ENCODE data around the gene AP3D1.
A peak's percentile ranks its signal among the peaks of the same experiment; 100 is the strongest.
"Not testable (repeated sequence)": the region's sequence is repeated elsewhere in the genome, so short reads cannot be mapped to it uniquely, and the experiment has no call there.

AP3D1 gene

DNA sequence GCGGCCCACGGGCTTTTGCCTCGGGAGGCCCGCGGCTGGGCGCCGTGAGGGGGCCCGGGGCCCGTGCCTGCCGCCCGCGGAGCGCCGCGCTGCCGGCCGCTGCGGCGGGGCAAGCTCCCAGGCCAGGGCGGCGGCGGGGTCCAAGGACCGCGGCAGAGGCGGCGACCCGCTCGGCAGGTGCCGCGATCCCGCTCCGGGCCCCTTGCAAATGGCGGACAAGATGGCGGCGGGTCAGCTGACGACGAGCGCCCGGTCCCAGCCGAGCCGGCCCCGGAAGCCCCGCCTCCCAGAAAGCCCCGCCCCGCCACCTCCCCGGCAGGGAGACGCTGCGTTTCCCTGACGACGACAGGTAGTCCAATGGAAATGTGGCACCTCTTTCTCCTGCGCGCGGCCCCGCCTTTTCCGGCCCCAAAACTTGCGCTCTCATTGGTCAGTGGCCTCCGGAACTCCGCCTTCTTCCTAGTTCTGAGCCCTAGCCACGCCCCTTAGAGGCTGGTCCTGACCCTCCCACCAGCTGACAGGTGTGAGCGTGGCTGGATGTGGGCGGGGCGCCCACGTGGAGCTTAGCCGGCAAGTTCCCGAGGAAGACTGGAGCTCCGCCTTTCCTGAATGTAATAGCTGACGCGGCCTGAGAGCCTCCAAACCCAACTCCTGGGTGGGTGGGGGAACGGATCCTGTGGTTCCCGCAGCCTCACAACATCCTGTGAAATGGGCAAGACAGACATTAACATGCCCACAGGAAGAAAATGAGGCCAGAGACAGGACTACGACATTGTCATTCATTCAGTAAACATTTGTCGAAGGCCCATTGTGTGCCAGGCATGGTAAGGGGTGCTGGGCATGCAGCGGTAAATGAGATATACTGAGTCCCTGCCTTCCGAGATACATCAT, at the start of gene AP3D1:
TSS of gene AP3D1 (minus strand) at position 228 of the 891 bp plus-strand sequence. CDS start 232 bp downstream, outside the sequence.
- DNase-seq, result peak; percentile 96 to 97

DNA sequence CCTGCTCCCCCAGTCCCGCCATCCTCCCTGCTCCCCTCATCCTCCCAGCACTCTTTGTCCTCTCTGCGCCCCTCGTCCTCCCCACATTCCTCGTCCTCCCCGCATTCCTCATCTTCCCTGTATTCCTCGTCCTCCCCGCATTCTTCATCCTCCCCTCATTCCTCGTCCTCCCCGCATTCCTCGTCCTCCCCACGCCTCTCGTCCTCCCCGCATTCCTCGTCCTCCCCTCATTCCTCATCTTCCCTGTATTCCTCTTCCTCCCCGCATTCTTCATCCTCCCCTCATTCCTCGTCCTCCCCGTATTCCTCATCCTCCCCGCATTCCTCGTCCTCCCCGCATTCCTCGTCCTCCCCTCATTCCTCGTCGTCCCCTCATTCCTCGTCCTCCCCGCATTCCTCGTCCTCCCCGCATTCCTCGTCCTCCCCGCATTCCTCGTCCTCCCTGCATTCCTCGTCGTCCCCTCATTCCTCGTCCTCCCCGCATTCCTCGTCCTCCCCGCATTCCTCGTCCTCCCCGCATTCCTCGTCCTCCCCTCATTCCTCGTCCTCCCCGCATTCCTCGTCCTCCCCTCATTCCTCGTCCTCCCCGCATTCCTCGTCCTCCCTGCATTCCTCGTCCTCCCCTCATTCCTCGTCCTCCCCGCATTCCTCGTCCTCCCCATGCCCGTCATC, 49.4 kb upstream of the AP3D1 start:
- DNase-seq, result not testable (repeated sequence)

DNA sequence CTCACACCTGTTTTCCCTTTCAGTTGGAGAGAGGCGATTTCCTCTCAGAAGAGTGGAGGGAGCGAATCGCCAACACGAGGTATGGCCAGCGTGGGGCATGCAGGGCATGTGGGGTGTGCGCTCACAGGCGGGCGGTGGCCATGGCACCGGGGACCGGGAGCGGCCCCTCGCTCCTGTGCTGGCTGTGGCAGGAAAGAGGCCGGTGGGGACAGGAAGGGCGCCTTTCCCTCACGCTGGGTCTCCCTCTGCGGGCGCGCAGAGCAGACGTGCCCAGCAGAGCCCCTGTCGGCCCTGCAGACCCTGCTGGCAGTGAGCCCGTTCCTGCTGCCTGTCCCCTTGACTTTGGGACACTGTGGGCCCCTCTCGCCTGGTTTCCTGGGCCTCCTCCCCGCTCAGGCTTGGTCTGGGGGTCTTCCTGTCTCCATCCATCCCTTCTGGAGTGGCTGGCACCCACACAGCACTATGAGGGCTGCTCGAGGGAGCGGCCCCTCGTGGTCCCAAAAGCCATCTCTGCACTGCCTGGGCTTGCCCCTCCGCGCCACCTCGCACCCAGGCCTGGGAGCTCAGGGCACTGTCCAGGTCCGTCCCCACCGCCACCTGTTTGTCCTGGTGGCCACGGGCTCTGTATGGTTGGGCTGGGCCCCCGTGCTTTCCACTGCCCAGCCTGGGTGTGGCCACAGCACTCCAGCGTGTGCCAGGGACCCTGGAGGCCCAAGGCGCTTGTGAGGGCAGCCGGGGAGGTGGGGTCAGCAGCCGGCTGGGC, 48.7 kb upstream of the AP3D1 start:
- DNase-seq, result no peak

DNA sequence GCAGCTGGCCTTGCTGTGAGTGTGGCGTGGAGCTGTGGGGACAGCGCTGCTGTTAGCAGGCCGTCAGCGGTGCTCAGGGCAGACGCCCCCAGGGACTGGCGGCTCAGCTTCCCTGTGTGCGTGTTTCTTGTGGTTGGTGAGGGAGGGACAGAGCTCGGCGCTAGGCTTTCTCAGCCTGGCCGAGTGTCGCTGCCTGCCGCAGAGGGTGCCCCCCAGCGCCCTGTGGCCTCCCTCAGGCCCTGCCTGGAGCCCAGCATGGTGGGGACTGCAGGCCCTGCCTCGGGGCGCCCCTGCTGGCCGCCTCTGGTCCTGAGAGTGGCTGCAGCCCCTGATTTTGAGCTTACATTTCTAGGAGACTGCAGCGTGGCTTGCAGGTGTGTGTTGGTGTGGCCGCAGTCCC, 47.8 kb upstream of the AP3D1 start:
- no peak for DNase-seq

DNA sequence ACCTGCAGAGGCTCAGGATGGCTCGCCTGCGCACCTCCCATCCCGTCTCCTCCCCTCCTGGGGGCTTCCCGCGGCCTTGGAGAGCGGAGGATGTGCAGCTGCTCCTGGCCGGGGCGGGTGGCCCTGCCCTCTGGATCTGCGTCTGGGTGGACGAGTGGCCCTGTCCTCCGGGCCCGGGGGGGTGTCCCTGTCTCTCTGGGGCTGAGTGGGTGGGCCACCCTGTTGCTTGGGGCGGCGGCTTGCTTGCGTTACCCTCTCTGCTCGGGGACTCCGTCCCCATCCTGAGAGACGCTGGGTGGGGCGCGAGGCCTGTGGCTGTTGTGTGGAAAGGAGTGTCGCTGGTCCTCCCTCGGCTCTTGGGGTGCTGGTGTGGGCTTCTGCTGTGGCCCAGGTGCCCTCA, 47.0 kb upstream of the AP3D1 start:
- no peak for DNase-seq

DNA sequence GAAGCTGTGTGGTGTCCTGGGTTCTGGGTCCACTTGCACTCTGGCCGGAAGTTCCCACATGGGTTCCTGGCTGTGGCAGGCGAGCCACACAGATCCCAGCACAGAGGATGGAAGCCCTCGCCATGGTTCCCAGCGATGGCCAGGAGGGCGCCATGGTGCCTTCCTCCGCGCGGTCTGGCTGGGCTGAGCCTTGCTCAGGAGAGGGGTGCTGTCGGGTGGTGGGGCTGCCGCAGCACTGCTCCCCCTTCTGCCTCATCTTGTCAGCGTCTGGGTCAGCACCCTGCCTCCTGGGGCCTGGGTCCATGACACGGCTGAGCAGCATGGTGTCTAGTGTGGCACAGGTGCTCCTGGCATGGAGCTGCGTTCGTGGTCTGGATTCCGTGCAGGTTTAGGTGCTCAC, 45.9 kb upstream of the AP3D1 start:
- DNase-seq, result no peak

DNA sequence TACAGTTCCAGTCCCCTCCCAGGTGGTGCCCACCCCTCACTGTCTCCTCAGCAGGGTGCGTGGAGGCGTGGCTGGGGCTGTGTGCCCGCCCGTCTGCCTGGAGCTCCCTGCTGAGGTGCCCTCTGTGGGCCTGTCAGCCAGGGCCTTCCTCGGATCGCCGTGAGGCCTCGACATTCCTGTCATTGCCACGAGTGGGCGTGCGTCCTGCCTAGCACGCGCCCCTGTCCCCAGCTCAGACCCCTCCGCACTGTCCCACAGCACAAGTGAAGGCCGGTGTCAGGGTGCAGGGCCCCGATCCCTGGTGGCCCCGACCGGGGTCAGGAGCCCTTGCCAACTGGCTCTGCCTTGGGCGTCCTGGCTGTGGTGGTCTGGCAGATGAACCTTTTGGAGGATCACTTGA, 44.5 kb upstream of the AP3D1 start:
- DNase-seq, result no peak

DNA sequence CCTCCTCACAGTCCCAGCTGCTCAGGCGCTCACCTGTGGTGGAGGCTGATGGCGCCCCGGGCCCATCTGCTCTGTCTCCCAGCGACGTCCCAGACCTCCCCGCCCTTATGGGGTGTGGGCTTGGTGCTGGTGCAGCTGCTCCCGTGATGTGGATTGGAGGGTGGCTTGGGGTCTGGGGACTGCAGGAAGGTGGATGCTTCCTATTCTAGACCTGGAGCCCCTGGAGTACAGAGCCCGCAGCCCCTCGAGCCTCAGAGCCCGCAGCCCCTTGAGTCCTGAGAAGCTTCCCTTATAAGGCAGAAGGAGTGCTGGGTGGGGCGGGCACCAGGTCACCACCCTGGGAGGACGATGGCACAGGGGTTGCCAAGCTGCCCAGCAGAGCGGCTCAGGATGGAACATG, 44.0 kb upstream of the AP3D1 start:
- DNase-seq, result no peak

DNA sequence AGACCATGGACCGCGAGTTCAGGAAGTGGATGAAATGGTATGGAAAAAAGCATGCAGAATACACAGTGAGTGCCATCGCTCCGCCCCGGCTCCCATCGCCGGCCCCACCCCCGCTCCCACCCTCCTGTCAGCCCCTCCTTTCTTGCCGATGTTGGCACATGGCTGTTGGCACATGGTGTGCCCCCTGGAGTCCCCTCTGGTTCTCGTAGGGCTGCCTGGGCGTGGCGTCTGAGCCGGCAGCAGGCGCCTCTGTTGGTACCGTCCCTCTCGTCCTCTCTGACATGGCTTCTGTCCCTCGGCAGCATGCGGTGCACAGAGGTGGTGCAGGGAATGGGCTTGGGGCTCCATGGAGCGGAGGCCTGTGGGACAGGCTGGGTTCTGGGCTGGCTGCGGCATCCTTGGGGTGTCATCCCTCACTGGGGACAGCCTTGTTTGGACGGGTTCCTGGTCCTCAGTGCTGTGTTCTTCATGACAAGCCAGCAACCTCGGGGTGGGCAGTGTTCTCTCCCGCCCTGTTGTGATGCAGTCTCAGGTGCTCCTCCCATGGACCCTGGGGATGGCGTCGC, 43.2 kb upstream of the AP3D1 start:
- no peak for DNase-seq

DNA sequence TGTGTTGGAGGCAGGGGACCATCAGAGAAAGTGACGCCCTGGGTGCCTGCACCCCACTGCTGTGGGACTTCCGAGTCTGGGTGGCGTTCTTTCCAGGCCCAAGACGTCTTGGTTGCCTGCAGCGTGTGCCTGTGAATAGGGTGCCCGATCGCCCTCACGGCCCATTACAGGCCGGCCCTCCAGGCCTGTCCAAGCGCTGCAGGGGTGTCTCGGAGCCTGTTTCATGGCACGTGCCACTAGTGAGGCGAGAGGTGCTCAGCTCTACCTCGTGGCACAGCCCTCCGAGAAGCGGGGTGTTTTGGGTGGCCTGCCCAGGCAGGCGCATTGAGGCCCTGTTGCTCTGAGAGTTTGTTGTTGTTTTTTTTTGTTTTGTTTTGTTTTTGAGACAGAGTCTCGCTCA, 42.4 kb upstream of the AP3D1 start:
- DNase-seq, result no peak

DNA sequence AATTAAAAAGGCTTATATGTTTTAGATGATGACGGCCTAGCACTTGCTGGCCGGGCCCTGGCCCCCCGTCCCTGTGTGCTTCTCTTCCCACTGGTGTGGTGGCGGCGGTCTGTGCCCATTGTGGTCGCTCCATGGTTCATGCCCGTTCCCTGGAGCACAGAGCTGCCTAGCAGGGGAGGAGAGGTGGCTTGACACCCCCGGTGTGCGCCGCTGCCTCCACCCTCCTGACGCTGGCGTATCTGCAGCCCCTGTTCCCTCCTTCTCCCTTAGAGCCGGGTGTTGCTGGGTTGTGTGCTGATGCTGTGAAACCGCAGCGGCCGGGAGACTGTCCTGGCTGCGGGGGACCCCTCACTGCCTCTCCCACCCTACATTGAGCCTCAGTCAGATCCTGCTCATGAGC, 41.5 kb upstream of the AP3D1 start:
- DNase-seq, result no peak

DNA sequence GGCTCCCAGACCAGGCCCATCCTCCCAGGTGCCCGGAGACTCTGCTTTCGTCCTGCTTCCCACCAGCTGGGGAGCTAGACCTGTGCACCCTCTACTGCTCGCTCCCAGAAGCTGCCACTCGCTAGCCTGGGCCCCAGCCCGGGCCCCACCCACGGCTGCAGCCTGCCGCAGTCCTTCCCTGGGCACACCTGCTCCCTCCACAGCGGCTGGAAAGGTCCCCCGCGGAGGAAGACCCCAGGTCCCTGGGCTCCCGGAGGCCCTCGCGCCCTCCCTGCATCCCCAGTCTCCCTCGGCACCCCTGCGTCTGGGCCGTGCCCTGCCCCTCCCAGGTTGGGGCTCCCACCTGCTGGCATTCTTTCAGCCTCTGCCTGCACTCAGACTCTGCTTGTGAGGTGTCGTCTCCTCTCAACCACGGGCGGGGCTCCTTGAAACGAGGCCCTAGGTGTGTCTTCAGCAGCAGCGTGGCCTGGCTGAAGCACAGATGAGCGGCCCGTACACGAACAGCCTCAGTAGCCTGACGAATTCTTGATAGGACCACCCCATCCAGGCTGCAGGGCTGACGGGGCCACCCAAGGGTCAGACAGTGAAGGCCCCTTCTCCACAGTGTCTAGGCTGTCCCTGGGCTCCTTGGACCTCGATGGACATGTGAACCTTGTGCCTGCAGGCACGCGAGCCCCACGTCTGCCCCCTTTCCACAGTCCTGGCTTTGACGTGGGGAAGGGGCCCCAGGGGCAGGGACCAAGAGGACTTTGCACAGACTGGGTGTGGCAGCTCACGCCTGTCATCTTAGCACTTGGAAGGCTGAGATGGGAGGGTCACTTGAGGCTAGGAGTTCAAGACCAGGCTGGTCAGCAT, 40.3 kb upstream of the AP3D1 start:
- no peak for DNase-seq

DNA sequence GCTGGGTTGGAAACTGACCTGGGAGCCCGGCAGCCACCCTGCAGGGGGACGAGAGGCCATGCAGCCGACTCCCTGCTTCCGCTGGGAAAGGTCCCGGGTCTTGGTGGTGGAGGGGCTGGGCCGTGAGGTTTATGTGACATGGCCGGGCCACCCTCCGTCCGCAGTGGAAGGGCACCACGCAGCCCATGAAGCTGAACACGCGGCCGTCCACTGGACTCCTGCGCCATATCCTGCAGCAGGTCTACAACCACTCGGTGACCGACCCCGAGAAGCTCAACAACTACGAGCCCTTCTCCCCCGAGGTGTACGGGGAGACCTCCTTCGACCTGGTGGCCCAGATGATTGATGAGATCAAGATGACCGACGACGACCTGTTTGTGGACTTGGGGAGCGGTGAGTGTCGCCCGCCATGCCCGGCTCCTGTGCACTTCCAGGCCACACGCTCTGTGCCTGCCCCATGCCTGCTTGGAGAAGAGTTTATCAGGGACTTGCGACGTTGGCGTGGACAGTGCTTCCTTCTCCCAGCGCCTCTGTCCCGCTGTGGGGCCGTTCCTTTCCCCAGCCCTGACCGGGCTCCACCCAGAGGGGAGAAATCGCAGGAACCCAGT, 39.6 kb upstream of the AP3D1 start:
- no peak for DNase-seq

DNA sequence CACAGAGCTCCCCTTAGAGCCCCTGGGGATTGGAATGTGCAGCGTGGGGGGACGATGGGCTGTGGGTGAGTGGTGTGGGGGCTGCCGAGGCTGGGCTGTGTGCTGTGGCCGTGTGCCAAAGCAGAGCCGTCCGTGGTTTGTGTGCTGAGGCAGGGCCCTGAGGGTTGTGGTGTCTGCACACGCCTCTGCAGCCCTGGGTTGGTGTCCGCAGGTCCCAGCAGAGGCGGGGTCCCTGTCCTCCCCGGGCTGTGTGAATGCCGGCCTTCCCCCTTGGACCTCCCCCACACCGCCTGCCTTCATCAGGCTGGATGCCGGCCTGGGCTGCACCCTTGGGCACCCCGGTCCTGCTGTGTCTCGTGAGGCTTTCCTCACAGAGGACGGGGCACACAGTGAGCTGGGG, 38.5 kb upstream of the AP3D1 start:
- no peak for DNase-seq

DNA sequence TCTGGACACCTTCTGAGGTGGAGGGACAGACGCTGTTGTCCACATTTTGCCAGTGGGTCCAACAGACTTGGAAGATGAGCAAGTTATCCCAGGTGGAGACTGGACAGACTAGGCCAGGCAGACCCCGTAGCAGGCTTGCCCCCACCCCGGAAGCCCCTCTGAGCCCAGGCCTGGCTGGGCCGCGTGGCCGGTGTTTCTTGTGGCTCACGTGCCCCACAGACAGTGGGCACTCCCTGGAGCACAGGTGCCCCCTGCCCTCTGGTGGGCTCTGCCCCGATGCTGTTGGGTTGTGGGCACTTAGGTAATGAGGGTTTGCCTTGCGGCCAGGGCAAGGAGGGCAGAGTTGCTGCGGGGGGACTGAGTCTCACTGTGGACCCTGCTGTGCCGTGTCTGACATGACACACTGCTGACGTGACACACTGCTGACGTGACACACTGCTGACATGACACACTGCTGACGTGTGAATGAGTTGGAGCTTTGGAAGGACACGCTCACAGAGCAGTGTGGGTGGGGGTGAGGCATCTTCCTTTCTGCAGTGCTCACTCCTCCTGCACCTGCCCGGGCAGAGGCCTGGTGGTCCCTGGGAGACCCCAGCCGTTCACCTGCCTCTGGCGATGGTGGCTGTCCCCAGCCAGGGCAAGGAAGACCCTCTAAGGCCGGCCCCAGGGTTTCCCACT, 37.5 kb upstream of the AP3D1 start:
- no peak for DNase-seq

DNA sequence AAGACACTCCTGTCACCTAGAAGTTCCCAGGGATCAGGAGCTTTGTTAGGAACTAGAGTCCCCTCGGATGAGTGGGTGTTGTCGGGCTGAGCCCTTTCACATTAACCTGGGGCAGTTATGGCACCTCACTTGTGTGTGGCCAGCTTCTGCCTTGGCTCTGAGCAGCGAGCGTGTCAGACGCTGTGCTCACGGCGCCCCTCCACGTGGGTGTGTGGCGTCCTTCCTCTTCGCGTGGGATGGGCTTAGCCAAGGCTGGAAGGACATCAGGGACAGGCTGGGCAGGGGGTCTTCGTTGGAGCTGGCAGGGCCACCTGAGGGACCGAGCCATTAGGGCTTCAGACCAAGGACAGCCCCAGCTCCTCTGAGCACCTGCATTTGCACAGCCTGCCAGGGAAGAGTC, 35.8 kb upstream of the AP3D1 start:
- DNase-seq, result no peak

DNA sequence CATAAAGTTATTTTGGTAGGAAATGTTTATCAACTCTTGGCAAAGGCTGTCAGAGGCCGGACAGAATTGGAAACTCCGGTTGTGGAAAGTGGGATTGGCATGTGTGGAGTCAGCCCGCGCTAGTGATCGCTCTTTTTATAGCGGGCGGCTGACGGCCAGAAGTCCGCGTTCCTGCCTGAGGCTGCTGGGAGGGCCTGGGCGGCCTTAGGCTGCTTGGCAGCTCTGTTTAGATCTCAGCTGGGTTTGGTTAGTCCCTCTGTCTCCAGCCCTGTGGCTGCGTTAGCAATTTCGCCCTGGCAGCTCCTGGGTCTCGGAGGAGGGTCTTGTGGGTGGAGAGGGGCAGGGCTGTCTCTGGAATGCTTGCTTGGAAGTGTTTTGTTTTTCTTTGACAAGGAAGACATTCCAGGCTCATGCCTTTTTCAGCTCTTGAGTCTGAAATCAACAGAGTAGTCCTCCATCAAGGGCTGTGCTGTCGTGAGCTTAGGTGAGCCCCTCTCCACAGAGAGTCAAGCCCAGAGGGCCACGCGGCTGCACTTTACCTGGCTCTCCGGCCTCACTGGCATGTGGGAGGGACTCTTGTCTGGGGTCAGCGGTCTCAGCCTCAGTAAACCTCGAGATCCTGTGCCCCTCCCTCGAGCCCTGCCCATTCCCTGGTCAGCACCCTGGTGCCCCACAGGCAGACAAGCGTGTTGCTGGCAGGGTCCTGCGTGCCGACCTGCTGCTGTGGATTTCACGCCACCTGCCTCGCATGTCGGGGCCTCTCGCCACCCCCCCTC, 34.9 kb upstream of the AP3D1 start:
- no peak for DNase-seq

DNA sequence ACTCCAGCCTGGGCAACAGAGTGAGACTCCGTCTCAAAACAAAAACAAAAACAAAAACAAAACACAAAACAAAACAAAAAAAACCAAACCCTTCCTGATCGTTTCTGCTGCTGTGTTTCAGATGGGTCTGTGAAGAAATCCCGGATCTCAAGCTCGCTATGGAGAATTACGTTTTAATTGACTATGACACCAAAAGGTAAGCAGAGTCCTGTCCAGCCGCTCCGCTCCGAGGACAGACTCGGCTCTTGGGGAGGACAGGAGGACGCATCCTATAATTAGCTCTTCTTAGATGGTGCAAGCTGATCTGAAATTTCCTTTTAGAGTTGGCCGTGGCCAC, 34.3 kb upstream of the AP3D1 start:
- DNase-seq, result no peak

DNA sequence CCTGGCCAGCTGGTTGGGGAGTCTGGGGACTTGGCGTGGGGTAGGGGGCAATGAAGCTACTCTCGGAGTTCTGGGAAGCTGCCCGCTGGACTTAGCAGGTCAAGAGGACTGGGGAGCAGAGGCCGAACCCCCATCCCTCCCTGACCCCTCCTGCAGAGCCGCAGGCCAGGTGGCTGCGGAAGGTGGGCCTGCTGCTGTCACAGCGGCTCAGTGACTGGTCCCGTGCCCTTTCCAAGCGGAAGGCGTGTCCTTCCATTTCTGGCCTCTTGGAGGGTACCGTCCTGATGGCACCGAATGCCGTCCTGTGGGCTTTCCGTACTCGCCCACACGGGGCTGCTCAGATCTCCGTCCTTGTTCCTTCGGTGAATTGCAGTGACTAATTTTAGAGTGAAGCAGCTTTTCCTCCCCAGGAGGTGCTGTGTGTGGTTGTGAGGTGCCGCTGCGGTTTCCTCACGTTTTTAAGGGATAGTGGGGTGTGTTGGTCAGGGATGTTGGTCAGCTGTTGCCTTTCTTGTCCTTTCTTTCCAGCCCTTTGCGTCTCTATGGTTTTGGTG, 33.1 kb upstream of the AP3D1 start:
- DNase-seq, result no peak

DNA sequence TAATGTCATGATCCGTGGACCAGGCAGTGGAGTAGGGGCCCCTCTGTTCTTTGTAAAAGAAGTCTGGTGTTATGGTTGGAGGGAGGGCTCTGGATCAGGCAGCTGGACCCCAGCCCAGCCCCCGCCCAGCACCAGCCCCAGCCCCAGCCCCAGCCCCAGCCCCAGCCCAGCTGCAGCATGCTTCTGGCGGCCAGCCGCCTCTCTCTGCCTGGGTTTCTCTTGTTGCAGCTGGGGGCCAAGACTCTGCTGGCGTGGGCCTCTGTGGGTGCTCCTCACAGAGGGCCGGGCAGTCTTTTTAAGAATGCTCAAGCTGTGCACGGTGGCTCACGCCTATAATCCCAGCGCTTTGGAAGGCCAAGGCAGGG, 30.2 kb upstream of the AP3D1 start:
- no peak for DNase-seq

All from NCI-H1930 (cell line).